Measurements from ENCODE around the gene STRIP2. TPM values are rescaled to one million over a fixed set of nuclear protein-coding genes. Genes with fewer than 3 reads are reported as not detected.
A peak's percentile ranks its signal among the peaks of the same experiment; 100 is the strongest.

The STRIP2 gene
- total and polyA plus RNA-seq, 2 experiments from 2014 or later: 0.83 to 1.1 TPM

- Histone ChIP-seq H3K4me3 (no peak overlapping the region), H3K9me3 (ENCODE audit: low read depth) (no peaks in the 10 kb centered on the region), H3K27me3 (no peaks in the 10 kb centered on the region), H3K36me3 (replicated peaks; ENCODE audit: insufficient read depth, low read depth) (no peaks in the 10 kb centered on the region), H3K9me2 (replicated peaks; ENCODE audit: insufficient read depth) (no peaks in the 10 kb centered on the region), H3K27ac (no peak overlapping the region), H3K4me2 (no peak overlapping the region), H4K20me1 (ENCODE audit: insufficient read depth, poor library complexity, severe bottlenecking) (no peaks in the 10 kb centered on the region), H3K79me2 (no peaks in the 10 kb centered on the region), H2AFZ (no peak overlapping the region), H3K4me1 (ENCODE audit: insufficient read depth) (no peaks in the 10 kb centered on the region)
- WGBS (ENCODE audit: low lambda C conversion rate, missing lambda C conversion rate): 88% methylated on average over 4 of the region's 4 CpGs
- TF ChIP-seq EZH2phosphoT487 (IDR thresholded peaks at IDR 0.05; ENCODE audit: low read depth, severe bottlenecking, unreplicated experiment) (no peak), CTCF (IDR thresholded peaks at IDR 0.05; ENCODE audit: poor library complexity) (no peak), EZH2 (IDR thresholded peaks at IDR 0.05; ENCODE audit: borderline replicate concordance) (no peak)
- DNase-seq (ENCODE audit: low spot score): no peak
These were observed 95.4 kb downstream of the STRIP2 start for GRCh38 chr7:129529643-129530042.

GRCh38 chr7:129530795-129531391, 96.7 kb downstream of the STRIP2 start:
- H2AFZ ChIP-seq: no peak overlapping the region
- peak; percentile 13 for DNase-seq (ENCODE audit: low spot score)
- no peaks in the 10 kb centered on the region for H3K27me3 ChIP-seq
- no peaks in the 10 kb centered on the region for H3K79me2 ChIP-seq
- H3K4me1 ChIP-seq (ENCODE audit: insufficient read depth): no peaks in the 10 kb centered on the region
- TF ChIP-seq EZH2 (IDR thresholded peaks at IDR 0.05; ENCODE audit: borderline replicate concordance) (no peak), CTCF (IDR thresholded peaks at IDR 0.05; ENCODE audit: poor library complexity) (no peak), EZH2phosphoT487 (IDR thresholded peaks at IDR 0.05; ENCODE audit: low read depth, severe bottlenecking, unreplicated experiment) (no peak)
- H3K9me2 ChIP-seq (replicated peaks; ENCODE audit: insufficient read depth): no peaks in the 10 kb centered on the region
- H3K36me3 ChIP-seq (replicated peaks; ENCODE audit: insufficient read depth, low read depth): no peaks in the 10 kb centered on the region
- H3K4me2 ChIP-seq: no peak overlapping the region
- H3K9me3 ChIP-seq (ENCODE audit: low read depth): no peaks in the 10 kb centered on the region
- H4K20me1 ChIP-seq (ENCODE audit: insufficient read depth, poor library complexity, severe bottlenecking): no peaks in the 10 kb centered on the region
- WGBS (ENCODE audit: low lambda C conversion rate, missing lambda C conversion rate): 80% methylated on average over 5 of the region's 5 CpGs
- H3K27ac ChIP-seq: no peak overlapping the region
- H3K4me3 ChIP-seq: no peak overlapping the region

GRCh38 chr7:129531721-129532120, 97.5 kb downstream of the STRIP2 start:
- WGBS (ENCODE audit: low lambda C conversion rate, missing lambda C conversion rate): 86% methylated on average over 11 of the region's 11 CpGs
- H3K4me2 ChIP-seq: no peak overlapping the region
- no peaks in the 10 kb centered on the region for H3K27me3 ChIP-seq
- DNase-seq (ENCODE audit: low spot score): no peak
- H3K9me2 ChIP-seq (replicated peaks; ENCODE audit: insufficient read depth): no peaks in the 10 kb centered on the region
- H3K27ac ChIP-seq: no peak overlapping the region
- H3K4me3 ChIP-seq: no peak overlapping the region
- H2AFZ ChIP-seq: no peak overlapping the region
- no peaks in the 10 kb centered on the region for H3K4me1 ChIP-seq (ENCODE audit: insufficient read depth)
- TF ChIP-seq CTCF (IDR thresholded peaks at IDR 0.05; ENCODE audit: poor library complexity): no peak
- TF ChIP-seq EZH2phosphoT487 (IDR thresholded peaks at IDR 0.05; ENCODE audit: low read depth, severe bottlenecking, unreplicated experiment): no peak
- TF ChIP-seq EZH2 (IDR thresholded peaks at IDR 0.05; ENCODE audit: borderline replicate concordance): no peak
- H3K79me2 ChIP-seq: no peaks in the 10 kb centered on the region
- H3K36me3 ChIP-seq (replicated peaks; ENCODE audit: insufficient read depth, low read depth): no peaks in the 10 kb centered on the region
- H4K20me1 ChIP-seq (ENCODE audit: insufficient read depth, poor library complexity, severe bottlenecking): no peaks in the 10 kb centered on the region
- H3K9me3 ChIP-seq (ENCODE audit: low read depth): no peaks in the 10 kb centered on the region
